Measurements from ENCODE around the gene NFYC.

The NFYC gene

DNA sequence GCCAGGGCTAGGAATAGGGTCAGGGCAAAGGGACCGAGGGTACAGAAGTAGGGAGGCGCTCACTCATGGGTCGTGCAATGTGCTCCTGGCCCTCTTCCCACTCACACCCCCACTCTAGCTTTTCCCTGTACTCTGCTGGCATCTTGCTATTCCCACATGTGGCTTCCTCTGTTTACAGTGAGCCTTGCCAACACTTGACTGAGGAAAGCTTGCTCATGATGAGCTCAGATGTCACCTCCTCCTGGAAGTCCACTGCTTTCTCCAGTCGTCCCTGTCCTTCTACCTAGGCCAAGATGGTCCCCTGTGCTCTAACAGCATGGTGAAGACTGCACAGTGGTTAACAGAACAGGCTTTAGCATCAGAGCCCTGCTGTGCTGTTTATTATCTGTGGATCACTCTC, 18.1 kb upstream of the NFYC start:
- H3K9me3 Mint-ChIP-seq = no peaks in the 10 kb centered on the region
- H3K4me3 Mint-ChIP-seq = no peak overlapping the region
- H3K4me1 Mint-ChIP-seq = peaks cover 22% of the 10 kb centered on the region
- H3K36me3 Mint-ChIP-seq (ENCODE audit: low read depth) = no peaks in the 10 kb centered on the region
- TF ChIP-seq, protein P1, sequence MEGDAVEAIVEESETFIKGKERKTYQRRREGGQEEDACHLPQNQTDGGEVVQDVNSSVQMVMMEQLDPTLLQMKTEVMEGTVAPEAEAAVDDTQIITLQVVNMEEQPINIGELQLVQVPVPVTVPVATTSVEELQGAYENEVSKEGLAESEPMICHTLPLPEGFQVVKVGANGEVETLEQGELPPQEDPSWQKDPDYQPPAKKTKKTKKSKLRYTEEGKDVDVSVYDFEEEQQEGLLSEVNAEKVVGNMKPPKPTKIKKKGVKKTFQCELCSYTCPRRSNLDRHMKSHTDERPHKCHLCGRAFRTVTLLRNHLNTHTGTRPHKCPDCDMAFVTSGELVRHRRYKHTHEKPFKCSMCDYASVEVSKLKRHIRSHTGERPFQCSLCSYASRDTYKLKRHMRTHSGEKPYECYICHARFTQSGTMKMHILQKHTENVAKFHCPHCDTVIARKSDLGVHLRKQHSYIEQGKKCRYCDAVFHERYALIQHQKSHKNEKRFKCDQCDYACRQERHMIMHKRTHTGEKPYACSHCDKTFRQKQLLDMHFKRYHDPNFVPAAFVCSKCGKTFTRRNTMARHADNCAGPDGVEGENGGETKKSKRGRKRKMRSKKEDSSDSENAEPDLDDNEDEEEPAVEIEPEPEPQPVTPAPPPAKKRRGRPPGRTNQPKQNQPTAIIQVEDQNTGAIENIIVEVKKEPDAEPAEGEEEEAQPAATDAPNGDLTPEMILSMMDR (IDR thresholded peaks at IDR 0.05) = no peak
- H3K27ac Mint-ChIP-seq = no peak overlapping the region
- H3K27me3 Mint-ChIP-seq (ENCODE audit: low read depth, poor library complexity) = peaks cover 19% of the 10 kb centered on the region
- no peak for DNase-seq

DNA sequence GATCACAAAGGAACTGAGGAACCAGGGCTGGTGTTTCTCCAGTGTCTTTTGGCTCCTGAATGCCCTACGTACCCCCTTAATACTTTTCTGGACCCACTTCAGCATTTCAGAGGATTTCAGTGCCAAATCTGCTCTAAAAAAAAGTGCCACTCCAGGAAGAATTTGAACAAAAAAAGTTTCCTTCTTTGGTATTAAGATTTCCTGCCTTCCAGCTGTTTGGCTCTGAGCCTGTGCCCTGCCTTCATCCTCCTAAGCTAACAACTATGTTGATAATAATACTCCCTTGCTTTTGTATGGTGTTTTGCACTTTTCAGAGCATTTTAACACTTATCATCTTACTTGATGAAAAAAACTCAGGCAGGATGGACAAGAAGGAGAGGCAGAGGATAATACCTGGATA, 15.0 kb upstream of the NFYC start:
- no peaks in the 10 kb centered on the region for H3K27me3 Mint-ChIP-seq (ENCODE audit: low read depth, poor library complexity)
- no peaks in the 10 kb centered on the region for H3K36me3 Mint-ChIP-seq (ENCODE audit: low read depth)
- no peak overlapping the region for H3K4me3 Mint-ChIP-seq
- H3K27ac Mint-ChIP-seq = no peak overlapping the region
- peaks cover 22% of the 10 kb centered on the region for H3K4me1 Mint-ChIP-seq
- no peak for DNase-seq
- TF ChIP-seq, protein P1 (IDR thresholded peaks at IDR 0.05) = no peak
- no peaks in the 10 kb centered on the region for H3K9me3 Mint-ChIP-seq

GRCh38 chr1:40679165-40679953, 12.1 kb upstream of the NFYC start:
- H3K4me1 Mint-ChIP-seq = peaks cover 8% of the 10 kb centered on the region
- no peaks in the 10 kb centered on the region for H3K9me3 Mint-ChIP-seq
- TF ChIP-seq, protein P1 (IDR thresholded peaks at IDR 0.05) = no peak
- H3K27ac Mint-ChIP-seq = no peak overlapping the region
- no peak overlapping the region for H3K4me3 Mint-ChIP-seq
- DNase-seq = no peak
- no peaks in the 10 kb centered on the region for H3K27me3 Mint-ChIP-seq (ENCODE audit: low read depth, poor library complexity)
- peaks cover 7% of the 10 kb centered on the region for H3K36me3 Mint-ChIP-seq (ENCODE audit: low read depth)

DNA sequence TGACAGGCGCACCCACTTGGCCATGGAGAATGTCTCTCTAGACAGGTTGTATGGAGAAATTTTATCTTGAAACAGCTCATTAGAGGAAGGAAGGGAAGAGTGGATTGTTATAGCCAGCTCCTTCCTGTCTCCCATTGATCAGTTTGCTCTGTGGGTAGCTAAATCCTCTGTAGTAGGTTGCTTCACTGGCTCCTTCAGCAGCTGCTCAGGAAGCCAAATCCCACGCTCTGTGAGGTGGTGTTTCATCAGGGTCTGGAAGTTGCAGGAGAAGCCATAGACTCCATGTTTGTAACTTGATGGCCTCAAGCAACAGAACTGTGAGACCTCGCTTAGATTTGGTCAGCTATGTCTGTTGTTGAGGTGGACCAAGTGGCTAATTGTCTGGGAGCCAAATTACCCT, 6.8 kb upstream of the NFYC start:
- Mint-ChIP-seq H3K4me3 (no peak overlapping the region), H3K27ac (no peak overlapping the region), H3K4me1 (peaks cover 1% of the 10 kb centered on the region), H3K9me3 (peaks cover 8% of the 10 kb centered on the region), H3K27me3 (ENCODE audit: low read depth, poor library complexity) (no peaks in the 10 kb centered on the region), H3K36me3 (ENCODE audit: low read depth) (peaks cover 58% of the 10 kb centered on the region)
- TF ChIP-seq, protein P1 (IDR thresholded peaks at IDR 0.05) = no peak
- DNase-seq = no peak

DNA sequence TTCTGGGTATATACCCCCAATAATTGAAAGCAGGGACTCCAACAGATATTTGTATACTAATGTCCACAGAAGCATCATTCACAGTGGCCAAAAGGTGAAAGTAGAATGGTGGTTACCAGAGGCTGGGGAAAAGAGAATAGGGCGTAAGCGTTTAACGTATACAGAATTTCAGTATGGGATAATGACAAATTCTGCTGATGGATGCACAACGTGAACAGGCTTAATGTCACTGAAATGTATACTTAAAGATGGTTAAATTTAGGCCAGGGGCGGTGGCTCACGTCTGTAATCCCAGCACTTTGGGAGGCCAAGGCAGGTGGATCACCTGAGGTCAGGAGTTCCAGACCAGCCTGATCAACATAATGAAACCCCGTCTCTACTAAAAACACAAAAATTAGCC, 4.4 kb upstream of the NFYC start:
- H3K4me3 Mint-ChIP-seq = no peak overlapping the region
- TF ChIP-seq, protein P1 (IDR thresholded peaks at IDR 0.05) = no peak
- peaks cover 8% of the 10 kb centered on the region for H3K9me3 Mint-ChIP-seq
- H3K36me3 Mint-ChIP-seq (ENCODE audit: low read depth) = peaks cover 69% of the 10 kb centered on the region
- H3K27me3 Mint-ChIP-seq (ENCODE audit: low read depth, poor library complexity) = no peaks in the 10 kb centered on the region
- DNase-seq = no peak
- peaks cover 21% of the 10 kb centered on the region for H3K4me1 Mint-ChIP-seq
- no peak overlapping the region for H3K27ac Mint-ChIP-seq

GRCh38 chr1:40687661-40688060, 3.8 kb upstream of the NFYC start:
- Mint-ChIP-seq H3K4me1 (peaks cover 27% of the 10 kb centered on the region), H3K27ac (no peak overlapping the region), H3K36me3 (ENCODE audit: low read depth) (peaks cover 69% of the 10 kb centered on the region), H3K27me3 (ENCODE audit: low read depth, poor library complexity) (no peaks in the 10 kb centered on the region), H3K9me3 (peaks cover 8% of the 10 kb centered on the region), H3K4me3 (no peak overlapping the region)
- TF ChIP-seq, protein P1 (IDR thresholded peaks at IDR 0.05) = no peak
- no peak for DNase-seq

Data from nephron progenitor cell (in vitro differentiated cells).